IMR-90 (cell line): Measurements from ENCODE around the gene RCC1. TPM values are rescaled to one million over a fixed set of nuclear protein-coding genes. Genes with fewer than 3 reads are reported as not detected.

ENCODE experiments used
- CHD1 ChIP-seq: IDR thresholded peaks from 2 replicates; pipeline ENCODE4 v1.6.1; 2012; ENCODE audit warnings: low read depth, low read length, improper control_type of control experiment
- RFX5 ChIP-seq: IDR thresholded peaks from 2 replicates; pipeline ENCODE4 v1.8.0; 2012; ENCODE audit warnings: low read depth, mild to moderate bottlenecking, low read length, moderate library complexity
- polyA plus RNA-seq, 3 experiments: library from polyadenylated mRNA; depleted of rRNA; stranded (reverse); fragments of >200 nt; gene quantifications; 2 replicates each; pipeline ENCODE4 v1.2.3, GENCODE V29; 2012; ENCODE audit warnings: low replicate concordance in 1 of 3
- total RNA-seq: library from RNA; depleted of rRNA; stranded (reverse); fragments of >200 nt; gene quantifications from 2 replicates; pipeline ENCODE4 v1.2.3, GENCODE V29; 2012
- TF ChIP-seq, protein P1 (sequence below): conservative IDR thresholded peaks from 2 replicates; pipeline ENCODE4 v1.5.1; 2012; ENCODE audit warnings: mild to moderate bottlenecking, low read depth, low read length, improper control_type of control experiment

The RCC1 gene
- total and polyA plus RNA-seq, 2 of the 4 experiments (the other 2 are of a cell fraction), result 33.2 to 43.9 TPM

DNA sequence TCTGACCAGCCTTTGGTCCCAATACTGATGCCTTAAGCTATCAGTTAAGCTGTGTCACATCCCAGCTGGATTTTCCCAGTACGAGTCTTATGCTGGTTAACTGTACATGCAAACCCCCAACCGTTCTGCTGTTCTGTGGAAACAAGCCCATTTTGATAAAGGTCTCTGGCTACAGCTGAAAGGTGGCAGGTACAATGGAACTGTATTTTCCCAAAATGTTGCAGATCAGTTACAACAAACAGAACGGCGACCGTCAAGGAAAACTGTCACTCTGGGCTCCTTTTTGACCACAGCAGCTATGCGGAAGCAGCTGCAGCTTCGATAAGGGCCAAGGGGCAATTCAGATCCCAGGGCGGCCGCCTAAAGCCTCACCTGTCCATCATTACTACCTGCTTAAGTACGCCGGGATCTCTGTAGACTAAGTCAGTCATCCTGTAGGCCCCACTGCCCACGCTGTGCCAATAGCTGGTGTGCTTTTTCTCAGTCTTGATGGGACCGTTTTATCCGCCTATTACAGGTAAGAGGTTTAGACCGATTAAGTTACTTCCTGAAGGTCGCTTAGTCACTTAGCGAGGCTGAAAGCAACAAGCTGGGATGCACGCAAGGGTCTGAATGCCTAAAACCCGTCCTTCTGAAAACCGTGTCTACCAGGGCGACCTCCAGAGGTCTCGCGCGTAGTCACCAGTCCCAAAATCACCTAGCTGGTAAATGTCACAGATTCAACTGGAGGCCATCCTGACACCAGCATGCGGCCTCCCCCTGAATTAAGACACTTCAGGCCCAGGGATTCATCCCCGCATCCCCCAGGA lies 75.1 kb downstream of the RCC1 start (continued):
- TF ChIP-seq, protein P1, sequence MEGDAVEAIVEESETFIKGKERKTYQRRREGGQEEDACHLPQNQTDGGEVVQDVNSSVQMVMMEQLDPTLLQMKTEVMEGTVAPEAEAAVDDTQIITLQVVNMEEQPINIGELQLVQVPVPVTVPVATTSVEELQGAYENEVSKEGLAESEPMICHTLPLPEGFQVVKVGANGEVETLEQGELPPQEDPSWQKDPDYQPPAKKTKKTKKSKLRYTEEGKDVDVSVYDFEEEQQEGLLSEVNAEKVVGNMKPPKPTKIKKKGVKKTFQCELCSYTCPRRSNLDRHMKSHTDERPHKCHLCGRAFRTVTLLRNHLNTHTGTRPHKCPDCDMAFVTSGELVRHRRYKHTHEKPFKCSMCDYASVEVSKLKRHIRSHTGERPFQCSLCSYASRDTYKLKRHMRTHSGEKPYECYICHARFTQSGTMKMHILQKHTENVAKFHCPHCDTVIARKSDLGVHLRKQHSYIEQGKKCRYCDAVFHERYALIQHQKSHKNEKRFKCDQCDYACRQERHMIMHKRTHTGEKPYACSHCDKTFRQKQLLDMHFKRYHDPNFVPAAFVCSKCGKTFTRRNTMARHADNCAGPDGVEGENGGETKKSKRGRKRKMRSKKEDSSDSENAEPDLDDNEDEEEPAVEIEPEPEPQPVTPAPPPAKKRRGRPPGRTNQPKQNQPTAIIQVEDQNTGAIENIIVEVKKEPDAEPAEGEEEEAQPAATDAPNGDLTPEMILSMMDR, result no peak; the same call in 1 of the 2 replicates
- TF ChIP-seq RFX5, result no peak
- TF ChIP-seq CHD1, result no peak
